ENCODE measurements around the gene KRT13. TPM values are rescaled to one million over a fixed set of nuclear protein-coding genes. Genes with fewer than 3 reads are reported as not detected.

KRT13 gene
- total and polyA plus RNA-seq, 10 of the 15 experiments (the other 5 are each of a cell fraction or from before 2014, with no cell fraction given) = not detected

GRCh38 chr17:41483991-41484826 is 21.2 kb downstream of the KRT13 start (continued):
- TF ChIP-seq ZBTB40 (IDR thresholded peaks at IDR 0.05; ENCODE audit: borderline replicate concordance) = no peak
- TF ChIP-seq ATF3 (IDR thresholded peaks at IDR 0.05; ENCODE audit: borderline replicate concordance, extremely low read depth, low read depth, low read length) = no peak
- no peak for TF ChIP-seq FOXK2 (IDR thresholded peaks at IDR 0.05)
- no peak for TF ChIP-seq E4F1 (IDR thresholded peaks at IDR 0.05; ENCODE audit: borderline replicate concordance, partially characterized antibody)
- TF ChIP-seq YBX1 (IDR thresholded peaks at IDR 0.05) = no peak
- TF ChIP-seq SREBF1 (IDR thresholded peaks at IDR 0.05; ENCODE audit: low read length) = no peak
- no peak for TF ChIP-seq ATF7 (IDR thresholded peaks at IDR 0.05; ENCODE audit: low read depth)
- TF ChIP-seq CTCF (IDR thresholded peaks at IDR 0.05 in 2 of 3, conservative IDR thresholded peaks at IDR 0.05 in 1 of 3; ENCODE audit: control insufficient read depth in 2 of 3, extremely low read depth in 1 of 3, insufficient read depth in 1 of 3, low read depth in 3 of 3, low read length in 3 of 3) = no peak
